ENCODE data around the gene SCYGR3.
A peak's percentile ranks its signal among the peaks of the same experiment; 100 is the strongest.
"Not testable (repeated sequence)": the region's sequence is repeated elsewhere in the genome, so short reads cannot be mapped to it uniquely, and the experiment has no call there.

SCYGR3 gene

GRCh38 chr2:227613272-227613660 lies 1.4 kb downstream of the SCYGR3 start:
- no peak for DNase-seq
- ATAC-seq: no peak

- no peak for DNase-seq
- ATAC-seq: no peak
These were observed 1.9 kb downstream of the SCYGR3 start for GRCh38 chr2:227612546-227613271.

- no peak for ATAC-seq
- DNase-seq: no peak
These were observed 4.5 kb downstream of the SCYGR3 start for GRCh38 chr2:227610123-227610522.

GRCh38 chr2:227608561-227609338 lies 5.9 kb downstream of the SCYGR3 start:
- DNase-seq (peak; percentile 8), ATAC-seq (peak; percentile 49)

- ATAC-seq: no peak
These were observed 6.7 kb downstream of the SCYGR3 start for GRCh38 chr2:227607941-227608340.

GRCh38 chr2:227606476-227606875 lies 8.2 kb downstream of the SCYGR3 start:
- ATAC-seq: no peak
- DNase-seq: no peak

More at GRCh38 chr2:227607941-227608340, 6.7 kb downstream of the SCYGR3 start:
- no peak for DNase-seq

GRCh38 chr2:227602358-227602757 lies 12.3 kb downstream of the SCYGR3 start:
- ATAC-seq (no peak), DNase-seq (no peak)

- DNase-seq, ATAC-seq: not testable (repeated sequence)
These were observed 15.7 kb downstream of the SCYGR3 start, which contains the start of gene SCYGR2 for GRCh38 chr2:227598835-227599503. SCYGR2 (plus strand) TSS chr2:227598893; CDS start chr2:227598893, 0 bp downstream.

GRCh38 chr2:227597998-227598397 lies 16.6 kb downstream of the SCYGR3 start:
- no peak for ATAC-seq
- DNase-seq: no peak

- ATAC-seq (no peak), DNase-seq (no peak)
These were observed 17.6 kb downstream of the SCYGR3 start for GRCh38 chr2:227597036-227597435.

- DNase-seq (no peak), ATAC-seq (no peak)
These were observed 18.8 kb downstream of the SCYGR3 start for GRCh38 chr2:227595797-227596196.

GRCh38 chr2:227592694-227593387 lies 21.8 kb downstream of the SCYGR3 start:
- DNase-seq: no peak

GRCh38 chr2:227582369-227582768 lies 32.3 kb downstream of the SCYGR3 start:
- ATAC-seq: no peak
- DNase-seq: no peak

More at GRCh38 chr2:227592694-227593387, 21.8 kb downstream of the SCYGR3 start:
- ATAC-seq: no peak

- no peak for DNase-seq
- ATAC-seq: no peak
These were observed 34.8 kb downstream of the SCYGR3 start for GRCh38 chr2:227579791-227580190.

GRCh38 chr2:227578642-227579041 lies 36.0 kb downstream of the SCYGR3 start:
- DNase-seq (no peak), ATAC-seq (no peak)

GRCh38 chr2:227577555-227577954 lies 37.1 kb downstream of the SCYGR3 start:
- ATAC-seq (no peak), DNase-seq (no peak)

GRCh38 chr2:227576812-227577211 lies 37.8 kb downstream of the SCYGR3 start:
- DNase-seq (no peak), ATAC-seq (no peak)

GRCh38 chr2:227576110-227576509 lies 38.5 kb downstream of the SCYGR3 start:
- no peak for DNase-seq
- no peak for ATAC-seq

- no peak for ATAC-seq
- no peak for DNase-seq
These were observed 44.0 kb downstream of the SCYGR3 start for GRCh38 chr2:227570615-227571014.

- no peak for DNase-seq
- ATAC-seq: no peak
These were observed 45.8 kb downstream of the SCYGR3 start for GRCh38 chr2:227568852-227569169.

- ATAC-seq: no peak
These were observed 48.6 kb downstream of the SCYGR3 start for GRCh38 chr2:227566012-227566411.

GRCh38 chr2:227565080-227565479 lies 49.6 kb downstream of the SCYGR3 start:
- ATAC-seq: no peak
- DNase-seq: no peak

More at GRCh38 chr2:227566012-227566411, 48.6 kb downstream of the SCYGR3 start:
- DNase-seq: no peak

All from stimulated activated naive CD8-positive, alpha-beta T cell treated with anti-CD3 and anti-CD28 coated beads, Interleukin-15, Interleukin-2, amounts not matched to agents 100 U/mL and 50 U/mL, for 24 hours (primary cell).